Measurements from ENCODE around the gene NBPF6. TPM values are rescaled to one million over a fixed set of nuclear protein-coding genes. Genes with fewer than 3 reads are reported as not detected.
"Not testable (repeated sequence)": the region's sequence is repeated elsewhere in the genome, so short reads cannot be mapped to it uniquely, and the experiment has no call there.

Gene NBPF6
- total RNA-seq, 1 experiment from 2014 or later: not detected

- POLR2A ChIA-PET (ENCODE audit: low non-redundant PET): not testable (repeated sequence)
These were observed 46.7 kb downstream of the NBPF6 start for GRCh38 chr1:108496856-108497255.

GRCh38 chr1:108502138-108502537 lies 52.0 kb downstream of the NBPF6 start:
- Histone ChIP-seq H3K36me3 (ENCODE audit: insufficient read depth, low read length, poor library complexity, severe bottlenecking) (no peaks in the 10 kb centered on the region), H3K4me3 (ENCODE audit: low read depth, low read length, poor library complexity, severe bottlenecking) (no peak overlapping the region), H3K27ac (ENCODE audit: low read depth, low read length, poor library complexity, severe bottlenecking) (no peak overlapping the region), H3K9me3 (ENCODE audit: low read depth, low read length, poor library complexity, severe bottlenecking) (no peaks in the 10 kb centered on the region), H3K4me1 (ENCODE audit: insufficient read depth, low read length, poor library complexity, severe bottlenecking) (no peaks in the 10 kb centered on the region), H3K27me3 (replicated peaks; ENCODE audit: insufficient read depth, low read depth, low read length, poor library complexity) (peaks cover 9% of the 10 kb centered on the region)
- no peak for DNase-seq (ENCODE audit: low spot score)
- ChIA-PET POLR2A (ENCODE audit: low non-redundant PET) (no interaction called here), CTCF (no interaction called here)
- intact Hi-C loops (cut with micrococcal nuclease; ENCODE audit: unreplicated experiment): loop anchor here (10.0 kb wide), 1 partner anchor 233 kb away; no protein-coding TSS in a partner anchor
- TF ChIP-seq EZH2 (IDR thresholded peaks at IDR 0.05; ENCODE audit: borderline replicate concordance, low read depth, low read length, poor library complexity, severe bottlenecking): no peak
- no TSS peak for BruUV-seq (replicated peaks)

More at GRCh38 chr1:108496856-108497255, 46.7 kb downstream of the NBPF6 start:
- H3K27ac ChIP-seq (ENCODE audit: low read depth, low read length, poor library complexity, severe bottlenecking); H3K27me3 ChIP-seq (replicated peaks; ENCODE audit: insufficient read depth, low read depth, low read length, poor library complexity); H3K36me3 ChIP-seq (ENCODE audit: insufficient read depth, low read length, poor library complexity, severe bottlenecking); H3K4me1 ChIP-seq (ENCODE audit: insufficient read depth, low read length, poor library complexity, severe bottlenecking); H3K9me3 ChIP-seq (ENCODE audit: low read depth, low read length, poor library complexity, severe bottlenecking); intact Hi-C loops (cut with micrococcal nuclease; ENCODE audit: unreplicated experiment); BruUV-seq (replicated peaks); H3K4me3 ChIP-seq (ENCODE audit: low read depth, low read length, poor library complexity, severe bottlenecking); CTCF ChIA-PET; DNase-seq (ENCODE audit: low spot score): not testable (repeated sequence)

GRCh38 chr1:108502624-108503023 lies 52.5 kb downstream of the NBPF6 start:
- intact Hi-C loops (cut with micrococcal nuclease; ENCODE audit: unreplicated experiment): loop anchor here (10.0 kb wide), 1 partner anchor 232 kb away; no protein-coding TSS in a partner anchor
- Histone ChIP-seq H3K4me3 (ENCODE audit: low read depth, low read length, poor library complexity, severe bottlenecking) (no peak overlapping the region), H3K27me3 (replicated peaks; ENCODE audit: insufficient read depth, low read depth, low read length, poor library complexity) (peaks cover 9% of the 10 kb centered on the region), H3K27ac (ENCODE audit: low read depth, low read length, poor library complexity, severe bottlenecking) (no peak overlapping the region), H3K9me3 (ENCODE audit: low read depth, low read length, poor library complexity, severe bottlenecking) (no peaks in the 10 kb centered on the region), H3K4me1 (ENCODE audit: insufficient read depth, low read length, poor library complexity, severe bottlenecking) (no peaks in the 10 kb centered on the region), H3K36me3 (ENCODE audit: insufficient read depth, low read length, poor library complexity, severe bottlenecking) (no peaks in the 10 kb centered on the region)
- no peak for DNase-seq (ENCODE audit: low spot score)
- BruUV-seq (replicated peaks): no TSS peak
- POLR2A ChIA-PET (ENCODE audit: low non-redundant PET): no interaction called here
- CTCF ChIA-PET: no interaction called here
- TF ChIP-seq EZH2 (IDR thresholded peaks at IDR 0.05; ENCODE audit: borderline replicate concordance, low read depth, low read length, poor library complexity, severe bottlenecking) (no peak), CTCF (conservative IDR thresholded peaks at IDR 0.05; ENCODE audit: low read depth, low read length) (no peak)

- no peaks in the 10 kb centered on the region for H3K9me3 ChIP-seq (ENCODE audit: low read depth, low read length, poor library complexity, severe bottlenecking)
- ChIA-PET CTCF (no interaction called here), POLR2A (ENCODE audit: low non-redundant PET) (no interaction called here)
- BruUV-seq (replicated peaks): no TSS peak
- no peaks in the 10 kb centered on the region for H3K4me1 ChIP-seq (ENCODE audit: insufficient read depth, low read length, poor library complexity, severe bottlenecking)
- H3K27me3 ChIP-seq (replicated peaks; ENCODE audit: insufficient read depth, low read depth, low read length, poor library complexity): peaks cover 9% of the 10 kb centered on the region
- intact Hi-C loops (cut with micrococcal nuclease; ENCODE audit: unreplicated experiment): loop anchor here (10.0 kb wide), 1 partner anchor 232 kb away; no protein-coding TSS in a partner anchor
- no peaks in the 10 kb centered on the region for H3K36me3 ChIP-seq (ENCODE audit: insufficient read depth, low read length, poor library complexity, severe bottlenecking)
- no peak for TF ChIP-seq CTCF (conservative IDR thresholded peaks at IDR 0.05; ENCODE audit: low read depth, low read length)
- TF ChIP-seq EZH2 (IDR thresholded peaks at IDR 0.05; ENCODE audit: borderline replicate concordance, low read depth, low read length, poor library complexity, severe bottlenecking): no peak
- no peak overlapping the region for H3K27ac ChIP-seq (ENCODE audit: low read depth, low read length, poor library complexity, severe bottlenecking)
- no peak for DNase-seq (ENCODE audit: low spot score)
- no peak overlapping the region for H3K4me3 ChIP-seq (ENCODE audit: low read depth, low read length, poor library complexity, severe bottlenecking)
These were observed 53.1 kb downstream of the NBPF6 start for GRCh38 chr1:108503062-108503733.

Data from A673 (cell line).